Measurements from ENCODE around the gene RPS6KA2. TPM values are rescaled to one million over a fixed set of nuclear protein-coding genes. Genes with fewer than 3 reads are reported as not detected.

The RPS6KA2 gene
- total RNA-seq, 1 experiment from 2014 or later = 4.1 TPM

- POLR2A ChIA-PET = no interaction called here
- DNase-seq (ENCODE audit: low read depth, low spot score) (no peak), ATAC-seq (no peak)
- BruUV-seq (replicated peaks) = no TSS peak
- Histone ChIP-seq H3K9me3 (ENCODE audit: control insufficient read depth, insufficient read depth, low read depth, low read length) (no peaks in the 10 kb centered on the region), H3K27ac (ENCODE audit: low read length) (no peak overlapping the region), H3K4me1 (ENCODE audit: control insufficient read depth, insufficient read depth, low read length) (no peaks in the 10 kb centered on the region), H3K36me3 (ENCODE audit: control insufficient read depth, insufficient read depth, low read length) (no peaks in the 10 kb centered on the region), H3K4me3 (ENCODE audit: low read depth in 2 of 2, low read length in 2 of 2) (no peak overlapping the region), H3K27me3 (ENCODE audit: control insufficient read depth, insufficient read depth, low read length) (no peaks in the 10 kb centered on the region)
- no peak for TF ChIP-seq REST (IDR thresholded peaks at IDR 0.05; ENCODE audit: insufficient read depth in 1 of 2, low read depth in 2 of 2, low read length in 1 of 2)
- TF ChIP-seq POLR2AphosphoS5 (IDR thresholded peaks at IDR 0.05; ENCODE audit: low read depth, low read length) = no peak
- TF ChIP-seq CTCF (IDR thresholded peaks at IDR 0.05) = no peak
- TF ChIP-seq TCF7L2 (IDR thresholded peaks at IDR 0.05; ENCODE audit: low read depth, low read length) = no peak
- no peak for TF ChIP-seq SIN3A (IDR thresholded peaks at IDR 0.05; ENCODE audit: borderline replicate concordance, insufficient read depth, low read depth, low read length)
- intact Hi-C loops (cut with micrococcal nuclease; ENCODE audit: unreplicated experiment) (no loop called here), in situ Hi-C loops (cut with HindIII; ENCODE audit: low pct_unique_long_range_greater_than_20kb, low sequenced_read_pairs) (no loop called here)
- CTCF ChIA-PET = no interaction called here
These were observed 202.6 kb downstream of the RPS6KA2 start for GRCh38 chr6:166424431-166424830.

GRCh38 chr6:166423781-166424180 lies 203.3 kb downstream of the RPS6KA2 start:
- CTCF ChIA-PET = no interaction called here
- TF ChIP-seq SIN3A (IDR thresholded peaks at IDR 0.05; ENCODE audit: borderline replicate concordance, insufficient read depth, low read depth, low read length) = no peak
- TF ChIP-seq POLR2AphosphoS5 (IDR thresholded peaks at IDR 0.05; ENCODE audit: low read depth, low read length) = no peak
- no peak for TF ChIP-seq TCF7L2 (IDR thresholded peaks at IDR 0.05; ENCODE audit: low read depth, low read length)
- no peak for TF ChIP-seq REST (IDR thresholded peaks at IDR 0.05; ENCODE audit: insufficient read depth in 1 of 2, low read depth in 2 of 2, low read length in 1 of 2)
- no peak for TF ChIP-seq CTCF (IDR thresholded peaks at IDR 0.05)
- in situ Hi-C loops (cut with HindIII; ENCODE audit: low pct_unique_long_range_greater_than_20kb, low sequenced_read_pairs) = no loop called here

More at GRCh38 chr6:166423781-166424180, 203.3 kb downstream of the RPS6KA2 start:
- intact Hi-C loops (cut with micrococcal nuclease; ENCODE audit: unreplicated experiment) = no loop called here
- Histone ChIP-seq H3K27ac (ENCODE audit: low read length) (no peak overlapping the region), H3K9me3 (ENCODE audit: control insufficient read depth, insufficient read depth, low read depth, low read length) (no peaks in the 10 kb centered on the region), H3K4me1 (ENCODE audit: control insufficient read depth, insufficient read depth, low read length) (no peaks in the 10 kb centered on the region), H3K4me3 (ENCODE audit: low read depth in 2 of 2, low read length in 2 of 2) (no peak overlapping the region), H3K27me3 (ENCODE audit: control insufficient read depth, insufficient read depth, low read length) (no peaks in the 10 kb centered on the region), H3K36me3 (ENCODE audit: control insufficient read depth, insufficient read depth, low read length) (no peaks in the 10 kb centered on the region)
- POLR2A ChIA-PET = no interaction called here
- DNase-seq (ENCODE audit: low read depth, low spot score) (no peak), ATAC-seq (no peak)
- no TSS peak for BruUV-seq (replicated peaks)

All from Panc1 (cell line).